Measurements from ENCODE around the gene ATAD3C. TPM values are rescaled to one million over a fixed set of nuclear protein-coding genes. Genes with fewer than 3 reads are reported as not detected.
"Not testable (repeated sequence)": the region's sequence is repeated elsewhere in the genome, so short reads cannot be mapped to it uniquely, and the experiment has no call there.

The ATAD3C gene
- total RNA-seq, 1 donor from 2014 or later, result 0.23 TPM

- peaks cover 26% of the 10 kb centered on the region for H3K4me1 Mint-ChIP-seq
- H3K27me3 Mint-ChIP-seq (ENCODE audit: low read depth), result no peaks in the 10 kb centered on the region
- peaks cover 3% of the 10 kb centered on the region for H3K9me3 Mint-ChIP-seq
- H3K4me3 Mint-ChIP-seq, result peak overlapping the region; percentile 96
- no peak overlapping the region for H3K27ac Mint-ChIP-seq (ENCODE audit: unreplicated experiment)
- DNase-seq (ENCODE audit: low read depth, low spot score), result no peak
- TF ChIP-seq CTCF (conservative IDR thresholded peaks at IDR 0.05), result peak; percentile 33
- peaks cover 7% of the 10 kb centered on the region for H3K36me3 Mint-ChIP-seq (ENCODE audit: low read depth)
Measured at GRCh38 chr1:1407636-1408318, 41.7 kb upstream of the ATAD3C start.

GRCh38 chr1:1410238-1410637 lies 39.3 kb upstream of the ATAD3C start:
- DNase-seq (ENCODE audit: low read depth, low spot score); H3K36me3 Mint-ChIP-seq (ENCODE audit: low read depth); H3K27ac Mint-ChIP-seq (ENCODE audit: unreplicated experiment); H3K27me3 Mint-ChIP-seq (ENCODE audit: low read depth); H3K9me3 Mint-ChIP-seq: not testable (repeated sequence)
- Mint-ChIP-seq H3K4me1 (peaks cover 21% of the 10 kb centered on the region), H3K4me3 (peak overlapping the region; percentile 86)

- Mint-ChIP-seq H3K4me1 (peaks cover 12% of the 10 kb centered on the region), H3K4me3 (peak overlapping the region; percentile 60), H3K27ac (ENCODE audit: unreplicated experiment) (peak overlapping the region; percentile 57), H3K27me3 (ENCODE audit: low read depth) (no peaks in the 10 kb centered on the region), H3K36me3 (ENCODE audit: low read depth) (peaks cover 3% of the 10 kb centered on the region), H3K9me3 (peaks cover 3% of the 10 kb centered on the region)
- no peak for TF ChIP-seq CTCF (conservative IDR thresholded peaks at IDR 0.05)
- DNase-seq (ENCODE audit: low read depth, low spot score), result no peak
Measured at GRCh38 chr1:1411626-1412025, 37.9 kb upstream of the ATAD3C start.

GRCh38 chr1:1412311-1412902 lies 37.1 kb upstream of the ATAD3C start:
- not testable (repeated sequence) for H3K36me3 Mint-ChIP-seq (ENCODE audit: low read depth); H3K27me3 Mint-ChIP-seq (ENCODE audit: low read depth); H3K9me3 Mint-ChIP-seq; DNase-seq (ENCODE audit: low read depth, low spot score); H3K27ac Mint-ChIP-seq (ENCODE audit: unreplicated experiment)
- Mint-ChIP-seq H3K4me3 (peak overlapping the region; percentile 17), H3K4me1 (peaks cover 12% of the 10 kb centered on the region)

GRCh38 chr1:1415751-1416150 lies 33.7 kb upstream of the ATAD3C start:
- Mint-ChIP-seq H3K27me3 (ENCODE audit: low read depth) (peaks cover 3% of the 10 kb centered on the region), H3K4me3 (no peak overlapping the region), H3K4me1 (peaks cover 11% of the 10 kb centered on the region), H3K9me3 (peaks cover 3% of the 10 kb centered on the region), H3K36me3 (ENCODE audit: low read depth) (peaks cover 3% of the 10 kb centered on the region), H3K27ac (ENCODE audit: unreplicated experiment) (no peak overlapping the region)
- TF ChIP-seq CTCF (conservative IDR thresholded peaks at IDR 0.05), result no peak
- DNase-seq (ENCODE audit: low read depth, low spot score), result no peak

GRCh38 chr1:1417396-1417795 lies 32.1 kb upstream of the ATAD3C start:
- not testable (repeated sequence) for H3K27ac Mint-ChIP-seq (ENCODE audit: unreplicated experiment); DNase-seq (ENCODE audit: low read depth, low spot score); H3K36me3 Mint-ChIP-seq (ENCODE audit: low read depth); H3K27me3 Mint-ChIP-seq (ENCODE audit: low read depth); H3K4me3 Mint-ChIP-seq; H3K9me3 Mint-ChIP-seq
- peaks cover 15% of the 10 kb centered on the region for H3K4me1 Mint-ChIP-seq

- not testable (repeated sequence) for DNase-seq (ENCODE audit: low read depth, low spot score); H3K27me3 Mint-ChIP-seq (ENCODE audit: low read depth); H3K36me3 Mint-ChIP-seq (ENCODE audit: low read depth)
Measured at GRCh38 chr1:1417825-1418463, 31.5 kb upstream of the ATAD3C start.

More at GRCh38 chr1:1417825-1418463, 31.5 kb upstream of the ATAD3C start:
- not testable (repeated sequence) for H3K9me3 Mint-ChIP-seq, H3K4me3 Mint-ChIP-seq
- Mint-ChIP-seq H3K27ac (ENCODE audit: unreplicated experiment) (peak overlapping the region; percentile 36), H3K4me1 (peaks cover 20% of the 10 kb centered on the region)

Data from neural crest cell (in vitro differentiated cells).